Measurements from ENCODE around the gene LY86. TPM values are rescaled to one million over a fixed set of nuclear protein-coding genes. Genes with fewer than 3 reads are reported as not detected.

LY86 gene
- total RNA-seq, 2 donors from 2014 or later, result 0.82 to 5.2 TPM

DNA sequence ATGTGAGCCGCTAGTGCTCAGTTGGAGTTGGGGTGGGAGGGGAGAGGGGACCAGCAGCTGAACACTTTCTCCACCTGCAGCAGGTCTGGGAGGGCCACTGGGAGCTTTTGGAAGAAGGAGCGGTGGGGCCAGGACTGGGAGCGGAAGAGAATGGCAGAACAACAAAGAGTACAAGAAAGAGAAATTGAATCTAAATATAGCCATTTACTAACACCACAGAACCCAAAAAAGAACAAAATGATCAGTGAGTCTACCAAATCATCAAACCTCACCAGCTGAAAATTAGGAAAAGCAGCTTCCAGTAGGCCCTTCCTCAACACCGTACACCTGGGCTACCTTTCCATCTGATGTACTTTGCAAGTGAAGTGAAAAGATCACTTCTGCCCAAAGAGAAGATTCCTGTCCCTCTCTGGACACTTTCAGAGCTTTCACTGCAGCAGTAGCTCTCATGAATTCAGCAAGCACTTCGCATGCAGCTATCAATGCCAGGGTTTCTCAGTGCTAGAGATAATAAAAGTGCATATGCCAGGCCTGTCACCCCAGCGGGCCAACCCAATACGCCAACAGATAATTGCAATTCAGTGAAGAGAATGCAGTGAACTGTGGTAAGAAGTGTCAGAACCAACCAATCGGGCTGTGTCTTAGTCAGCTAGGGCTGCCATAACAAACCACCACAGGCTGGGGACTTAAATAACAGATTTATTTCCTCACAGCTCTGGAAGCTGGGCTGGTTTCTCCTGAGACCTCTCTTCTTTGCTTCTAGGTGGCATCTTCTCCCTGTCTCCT, 597 bp downstream of the LY86 start:
- Histone ChIP-seq H3K9me3 (no peaks in the 10 kb centered on the region), H3K27ac (peak overlapping the region in 1 of 2 donors; percentile 49), H3K36me3 (no peaks in the 10 kb centered on the region), H3K4me1 (peaks cover 0 to 19% of the 10 kb centered on the region in 2 donors), H3K4me3 (peak overlapping the region in 1 of 2 donors; percentile 10), H3K27me3 (no peaks in the 10 kb centered on the region)
- no peak for TF ChIP-seq CTCF (IDR thresholded peaks at IDR 0.05)
- no peak for DNase-seq (ENCODE audit: low spot score)

- H3K9me3 ChIP-seq, result no peaks in the 10 kb centered on the region
- no peak overlapping the region for H3K27ac ChIP-seq
- H3K4me3 ChIP-seq, result no peak overlapping the region
- DNase-seq (ENCODE audit: low spot score), result no peak
- no peaks in the 10 kb centered on the region for H3K36me3 ChIP-seq
- H3K4me1 ChIP-seq, result peaks cover 0 to 19% of the 10 kb centered on the region in 2 donors
- no peaks in the 10 kb centered on the region for H3K27me3 ChIP-seq
- no peak for TF ChIP-seq CTCF (IDR thresholded peaks at IDR 0.05)
Measured at GRCh38 chr6:6590530-6590929, 2.0 kb downstream of the LY86 start.

DNA sequence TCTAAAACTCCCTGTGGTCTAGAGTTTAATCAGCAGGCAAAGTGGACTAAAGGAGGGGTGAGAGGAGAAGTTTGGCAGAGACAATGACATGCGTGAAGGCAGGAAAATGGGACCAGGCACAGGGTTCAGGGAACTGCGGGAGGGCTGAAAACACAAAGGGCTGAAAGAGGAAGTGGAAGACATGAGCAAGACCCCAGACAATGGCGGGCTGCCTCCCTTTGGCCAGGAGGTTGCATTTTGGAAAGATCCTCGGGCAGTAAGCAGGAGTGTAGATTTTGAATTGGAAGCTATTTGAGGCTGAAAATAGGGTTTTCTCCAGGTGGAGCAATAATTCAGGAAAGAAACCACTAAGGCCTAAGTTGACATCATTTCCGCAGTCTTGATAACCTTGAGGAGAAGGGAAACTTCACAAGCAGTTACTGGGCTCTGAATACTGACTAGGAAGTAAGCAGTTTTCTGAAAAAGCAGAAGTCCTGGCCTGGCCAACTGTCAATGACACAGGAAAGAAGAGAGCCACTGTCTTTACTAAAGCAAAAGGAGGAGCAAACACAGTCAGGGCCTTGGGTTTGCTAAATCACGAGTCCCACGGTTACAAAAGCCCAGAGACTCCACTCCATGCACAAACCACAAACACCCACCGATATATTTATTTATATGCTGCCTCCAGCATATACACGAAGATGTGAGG, 3.4 kb downstream of the LY86 start:
- Histone ChIP-seq H3K4me1 (peaks cover 0 to 32% of the 10 kb centered on the region in 2 donors), H3K9me3 (no peaks in the 10 kb centered on the region), H3K27me3 (no peaks in the 10 kb centered on the region), H3K27ac (peak overlapping the region; percentile 28 to 42), H3K36me3 (no peaks in the 10 kb centered on the region), H3K4me3 (no peak overlapping the region)
- TF ChIP-seq CTCF (IDR thresholded peaks at IDR 0.05), result no peak
- peak; percentile 60 for DNase-seq (ENCODE audit: low spot score)

DNA sequence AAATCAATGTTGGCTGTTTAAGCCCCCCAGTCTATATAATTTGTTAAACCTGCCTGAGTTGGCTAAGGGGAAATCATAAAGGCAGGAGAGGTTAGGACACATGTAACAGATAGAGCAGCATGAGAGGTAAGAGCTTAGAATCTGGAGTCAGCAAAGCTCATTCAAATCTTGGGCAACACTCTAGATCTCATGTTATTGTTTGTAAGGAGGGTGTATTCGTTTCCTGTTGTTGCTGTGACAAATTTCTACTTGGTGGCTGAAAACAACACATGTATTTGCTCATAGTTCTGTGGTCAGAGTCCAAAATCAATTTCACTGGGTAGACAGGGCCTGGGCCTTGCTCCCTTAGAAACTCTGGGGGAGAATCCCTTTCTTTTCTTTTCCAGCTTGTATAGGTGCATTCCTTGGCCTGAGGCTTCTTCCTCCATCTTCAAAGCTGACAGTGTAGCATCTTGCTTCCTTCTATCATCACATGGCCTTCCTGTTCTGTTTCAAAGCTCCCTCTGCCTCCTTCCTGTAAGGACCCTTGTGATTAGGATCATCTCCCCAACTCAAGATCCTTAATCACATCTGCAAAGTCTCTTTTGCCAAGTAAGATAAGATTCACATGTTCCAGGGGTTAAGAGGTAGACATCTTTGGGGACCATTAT, 4.4 kb downstream of the LY86 start:
- Histone ChIP-seq H3K4me3 (no peak overlapping the region), H3K27me3 (no peaks in the 10 kb centered on the region), H3K36me3 (no peaks in the 10 kb centered on the region), H3K27ac (peak overlapping the region in 1 of 2 donors; percentile 42), H3K9me3 (no peaks in the 10 kb centered on the region), H3K4me1 (peaks cover 0 to 36% of the 10 kb centered on the region in 2 donors)
- DNase-seq (ENCODE audit: low spot score), result no peak
- TF ChIP-seq CTCF (IDR thresholded peaks at IDR 0.05), result no peak

DNA sequence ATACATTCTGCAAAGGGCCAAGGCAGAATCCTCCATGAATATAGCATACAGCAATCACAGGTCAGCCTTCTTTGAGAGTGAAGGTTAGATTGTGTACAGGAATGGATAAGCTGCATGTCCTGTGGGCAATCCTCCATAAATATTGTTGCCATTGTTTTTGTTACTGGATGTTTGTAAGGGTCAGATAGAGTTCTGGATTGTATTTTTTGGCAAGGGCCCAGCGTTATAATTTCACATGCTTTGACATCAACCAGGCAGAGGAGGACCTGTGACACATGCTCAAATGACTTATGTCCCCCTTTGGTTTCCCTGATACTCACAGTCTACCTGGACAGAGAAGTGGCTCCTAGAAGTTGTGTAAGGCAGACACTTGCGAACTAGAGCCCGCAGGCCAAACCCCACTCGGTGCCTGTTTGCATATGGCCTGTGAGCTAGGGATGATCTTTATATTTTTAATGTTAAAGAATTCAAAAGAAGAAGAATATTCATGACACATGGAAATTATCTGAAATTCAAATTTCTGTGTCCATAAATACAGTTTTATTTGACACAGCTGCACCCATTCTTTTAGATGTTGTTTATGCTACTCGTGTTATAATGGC, 5.4 kb downstream of the LY86 start:
- no peak for TF ChIP-seq CTCF (IDR thresholded peaks at IDR 0.05)
- no peak for DNase-seq (ENCODE audit: low spot score)
- no peaks in the 10 kb centered on the region for H3K27me3 ChIP-seq
- peaks cover 0 to 27% of the 10 kb centered on the region in 2 donors for H3K4me1 ChIP-seq
- no peaks in the 10 kb centered on the region for H3K36me3 ChIP-seq
- no peaks in the 10 kb centered on the region for H3K9me3 ChIP-seq
- no peak overlapping the region for H3K27ac ChIP-seq
- H3K4me3 ChIP-seq, result no peak overlapping the region

Data from right atrium auricular region (tissue), 2 donors.